ENCODE measurements around the gene FGF8. TPM values are rescaled to one million over a fixed set of nuclear protein-coding genes. Genes with fewer than 3 reads are reported as not detected.

Gene FGF8
- total and polyA plus RNA-seq, 2 of the 4 experiments (the other 2 are of a cell fraction) = 0.17 TPM; not detected in 1

- Histone ChIP-seq H3K9me3 (ENCODE audit: control insufficient read depth, insufficient read depth, low read length) (no peaks in the 10 kb centered on the region; the same call in 1 of the 2 replicates), H4K91ac (ENCODE audit: insufficient read depth, low read depth, low read length) (no peak overlapping the region), H3K14ac (replicated peaks; ENCODE audit: low read depth, low read length) (no peak overlapping the region), H4K5ac (ENCODE audit: low read depth, low read length) (no peak overlapping the region), H3K4me3 (ENCODE audit: insufficient read depth, low read depth, low read length) (no peak overlapping the region), H3K4me1 (ENCODE audit: control insufficient read depth, insufficient read depth, low read length) (no peaks in the 10 kb centered on the region), H3K9me1 (ENCODE audit: insufficient read depth, low read length) (no peaks in the 10 kb centered on the region; the same call in 1 of the 2 replicates), H3K27ac (ENCODE audit: insufficient read depth, low read length) (no peak overlapping the region), H2BK20ac (ENCODE audit: low read depth, low read length) (no peak overlapping the region), H2BK15ac (ENCODE audit: low read depth, low read length) (no peak overlapping the region), H3K56ac (ENCODE audit: extremely low read depth, insufficient read depth, low read length) (no peak overlapping the region), H2AFZ (replicated peaks; ENCODE audit: low read length, poor library complexity) (no peak overlapping the region), H2AK9ac (replicated peaks; ENCODE audit: low read depth, low read length, poor library complexity) (no peak overlapping the region), H3K23ac (ENCODE audit: low read depth, low read length) (no peak overlapping the region), H4K20me1 (ENCODE audit: insufficient read depth, low read length) (no peaks in the 10 kb centered on the region), H3K4me2 (ENCODE audit: low read depth, low read length) (no peak overlapping the region), H2BK120ac (ENCODE audit: low read depth, low read length) (no peak overlapping the region), H3K79me1 (ENCODE audit: low read depth in 1 of 2, low read length in 2 of 2) (no peaks in the 10 kb centered on the region), H3K27me3 (ENCODE audit: control insufficient read depth, insufficient read depth, low read length) (peaks cover 94% of the 10 kb centered on the region), H2BK5ac (ENCODE audit: low read depth, low read length, poor library complexity, severe bottlenecking) (no peak overlapping the region), H3K4ac (ENCODE audit: low read depth, low read length) (no peak overlapping the region), H3K18ac (ENCODE audit: low read depth, low read length) (no peak overlapping the region), H4K8ac (ENCODE audit: low read depth in 2 of 2, low read length in 2 of 2) (no peak overlapping the region), H3K36me3 (ENCODE audit: control insufficient read depth, insufficient read depth, low read length) (no peaks in the 10 kb centered on the region), H2AK5ac (ENCODE audit: low read depth, low read length) (no peak overlapping the region), H3K9ac (ENCODE audit: low read depth, low read length) (no peak overlapping the region)
- 59% methylated on average over 4 of the region's 5 CpGs; no CpG with 5 or more reads in 1 of the 2 experiments for WGBS, 2 experiments (ENCODE audit: extremely low coverage in 2 of 2, insufficient read length in 1 of 2)
- CTCF ChIA-PET = no interaction called here
- DNase-seq (no peak), ATAC-seq (ENCODE audit: low read depth) (no peak)
- BruUV-seq (replicated peaks) = no TSS peak
- intact Hi-C loops (cut with micrococcal nuclease) (no loop called here), in situ Hi-C loops (cut with MboI; ENCODE audit: low sequenced_read_pairs) (no loop called here), dilution Hi-C loops (cut with HindIII; ENCODE audit: low sequenced_read_pairs, unreplicated experiment) (no loop called here)
- POLR2A ChIA-PET (ENCODE audit: unreplicated experiment) = no interaction called here
- TF ChIP-seq MXI1 (IDR thresholded peaks at IDR 0.05; ENCODE audit: borderline replicate concordance, low read depth, low read length) (no peak), RCOR1 (IDR thresholded peaks at IDR 0.05; ENCODE audit: insufficient replicate concordance, low read length) (no peak), SMC3 (IDR thresholded peaks at IDR 0.05; ENCODE audit: low read depth, low read length) (no peak), RFX5 (IDR thresholded peaks at IDR 0.05; ENCODE audit: low read depth, low read length) (no peak), MAFK (IDR thresholded peaks at IDR 0.05; ENCODE audit: low read depth, low read length) (no peak), POLR2A (IDR thresholded peaks at IDR 0.05; ENCODE audit: low read depth, low read length) (no peak), CTCF (conservative IDR thresholded peaks at IDR 0.05; ENCODE audit: low read depth, low read length) (no peak), FOS (IDR thresholded peaks at IDR 0.05; ENCODE audit: low read depth, low read length) (no peak), CEBPB (IDR thresholded peaks at IDR 0.05; ENCODE audit: low read depth, low read length) (no peak), MAZ (IDR thresholded peaks at IDR 0.05; ENCODE audit: borderline replicate concordance, low read depth, low read length) (no peak), USF2 (IDR thresholded peaks at IDR 0.05; ENCODE audit: low read depth, low read length) (no peak), CHD1 (IDR thresholded peaks at IDR 0.05; ENCODE audit: low read depth, low read length) (no peak), BHLHE40 (IDR thresholded peaks at IDR 0.05; ENCODE audit: low read depth, low read length) (no peak)
Observed at GRCh38 chr10:101762736-101763135, 13.2 kb downstream of the FGF8 start.
